HepG2 (cell line): ENCODE measurements around the gene ASAP2. TPM values are rescaled to one million over a fixed set of nuclear protein-coding genes. Genes with fewer than 3 reads are reported as not detected.

Experiments used
- ELF1 ChIP-seq: sonication (generic); formaldehyde crosslinking; IDR thresholded peaks from 2 replicates; pipeline ENCODE4 v1.4.0; 2020; ENCODE audit warnings: missing genetic modification reagents
- EP300 ChIP-seq, 3 experiments: sonication (generic) in 1 of 3; formaldehyde crosslinking in 1 of 3; IDR thresholded peaks; 2 replicates each; pipeline versions ENCODE4 v1.5.1 to v1.6.1; 2011 to 2020; ENCODE audit warnings: low read depth in 2 of 3, low read length in 2 of 3, borderline replicate concordance in 1 of 3, improper control_type of control experiment in 1 of 3, mild to moderate bottlenecking in 1 of 3, missing genetic modification reagents in 1 of 3, moderate library complexity in 1 of 3
- KDM2A ChIP-seq: sonication (generic); formaldehyde crosslinking; IDR thresholded peaks from 2 replicates; pipeline ENCODE4 v1.4.0; 2020; ENCODE audit warnings: low read depth, missing genetic modification reagents, borderline replicate concordance
- MED1 ChIP-seq: sonication (generic); formaldehyde crosslinking; IDR thresholded peaks from 2 replicates; pipeline ENCODE4 v1.4.0; 2020; ENCODE audit warnings: missing genetic modification reagents
- MXD4 ChIP-seq: IDR thresholded peaks from 2 replicates; pipeline ENCODE4 v1.6.1; 2016; ENCODE audit warnings: mild to moderate bottlenecking, missing biosample characterization, missing genetic modification reagents
- NFKB2 ChIP-seq: sonication (generic); formaldehyde crosslinking; IDR thresholded peaks from 2 replicates; pipeline ENCODE4 v1.4.0; 2020; ENCODE audit warnings: missing genetic modification reagents, borderline replicate concordance
- NR2C2 ChIP-seq: sonication (generic); formaldehyde crosslinking; IDR thresholded peaks from 2 replicates; pipeline ENCODE4 v1.4.0; 2020; ENCODE audit warnings: missing genetic modification reagents, mild to moderate bottlenecking, moderate library complexity, borderline replicate concordance
- SMAD3 ChIP-seq: sonication (generic); formaldehyde crosslinking; IDR thresholded peaks from 2 replicates; pipeline ENCODE4 v1.4.0; 2020; ENCODE audit warnings: missing genetic modification reagents
- SP5 ChIP-seq: IDR thresholded peaks from 2 replicates; pipeline ENCODE4 v1.6.1; 2016; ENCODE audit warnings: low read depth, borderline replicate concordance
- TCF7L2 ChIP-seq: IDR thresholded peaks from 2 replicates; pipeline ENCODE4 v1.6.1; 2011; ENCODE audit warnings: mild to moderate bottlenecking, low read depth, low read length, moderate library complexity
- TMF1 ChIP-seq: sonication (generic); formaldehyde crosslinking; IDR thresholded peaks from 2 replicates; pipeline ENCODE4 v1.8.1; 2022; ENCODE audit warnings: low read depth, missing genetic modification reagents
- TOPORS ChIP-seq: sonication (generic); formaldehyde crosslinking; IDR thresholded peaks from 2 replicates; pipeline ENCODE4 v1.8.0; 2023; ENCODE audit warnings: mild to moderate bottlenecking, missing genetic modification reagents
- ZNF143 ChIP-seq: sonication (generic); formaldehyde crosslinking; IDR thresholded peaks from 2 replicates; pipeline ENCODE4 v1.4.0; 2020; ENCODE audit warnings: missing genetic modification reagents
- ZNF234 ChIP-seq: sonication (generic); formaldehyde crosslinking; conservative IDR thresholded peaks from 2 replicates; pipeline ENCODE4 v1.5.1; 2020; ENCODE audit warnings: mild to moderate bottlenecking, missing genetic modification reagents
- ZNF296 ChIP-seq: sonication (generic); formaldehyde crosslinking; conservative IDR thresholded peaks from 2 replicates; pipeline ENCODE4 v1.5.0; 2020; ENCODE audit warnings: mild to moderate bottlenecking, missing genetic modification reagents
- ZNF331 ChIP-seq: sonication (generic); formaldehyde crosslinking; IDR thresholded peaks from 2 replicates; pipeline ENCODE4 v1.4.0; 2020; ENCODE audit warnings: missing genetic modification reagents
- ZNF773 ChIP-seq: sonication (generic); formaldehyde crosslinking; IDR thresholded peaks from 2 replicates; pipeline ENCODE4 v1.4.0; 2020; ENCODE audit warnings: missing genetic modification reagents, borderline replicate concordance
- ZNF839 ChIP-seq: sonication (generic); formaldehyde crosslinking; IDR thresholded peaks from 2 replicates; pipeline ENCODE4 v1.4.0; 2020; ENCODE audit warnings: missing genetic modification reagents, mild to moderate bottlenecking, borderline replicate concordance
- ZNF879 ChIP-seq: sonication (generic); formaldehyde crosslinking; IDR thresholded peaks from 2 replicates; pipeline ENCODE4 v1.8.1; 2023; ENCODE audit warnings: missing genetic modification reagents
- polyA plus RNA-seq, 8 experiments: library from polyadenylated mRNA; depleted of rRNA in 3 of 8; stranded (reverse) in 7 of 8; unstranded in 1 of 8; fragments of >200 nt; fragmentation: Illumina TruSeq in 4 of 8; extraction: Trizol in 4 of 8; gene quantifications; 2 replicates each; pipeline versions ENCODE4 v1.2.1 to v1.2.3, GENCODE V29; 2011 to 2016; ENCODE audit warnings: low read depth in 4 of 8, missing spikeins in 1 of 8, mixed read lengths in 1 of 8; ENCODE audit not compliant: insufficient read depth in 1 of 8
- total RNA-seq, 5 experiments: library from RNA; depleted of rRNA; stranded (reverse); fragments of >200 nt; fragmentation: Illumina TruSeq; extraction: Trizol; gene quantifications; 2 replicates each; pipeline ENCODE4 v1.2.3, GENCODE V29; 2016; ENCODE audit warnings: low read depth in 1 of 5
- TF ChIP-seq, protein P1 (sequence below): sonication (generic); formaldehyde crosslinking; IDR thresholded peaks from 2 replicates; pipeline ENCODE4 v1.4.0; 2020; ENCODE audit warnings: mild to moderate bottlenecking, missing genetic modification reagents
- TF ChIP-seq, protein P2 (sequence below): sonication (generic); formaldehyde crosslinking; IDR thresholded peaks from 2 replicates; pipeline ENCODE4 v1.5.1; 2020; ENCODE audit warnings: mild to moderate bottlenecking, missing genetic modification reagents, moderate library complexity
- TF ChIP-seq, protein P3 (sequence below): sonication (generic); formaldehyde crosslinking; IDR thresholded peaks from 2 replicates; pipeline ENCODE4 v1.4.0; 2020; ENCODE audit warnings: missing genetic modification reagents
- TF ChIP-seq, protein P4 (sequence below): sonication (generic); formaldehyde crosslinking; IDR thresholded peaks from 2 replicates; pipeline ENCODE4 v1.4.0; 2020; ENCODE audit warnings: mild to moderate bottlenecking, missing genetic modification reagents

Gene ASAP2
- total and polyA plus RNA-seq, 2 of the 13 experiments (the other 11 are each of a cell fraction or from before 2014, with no cell fraction given) = 7.3 to 22.3 TPM

DNA sequence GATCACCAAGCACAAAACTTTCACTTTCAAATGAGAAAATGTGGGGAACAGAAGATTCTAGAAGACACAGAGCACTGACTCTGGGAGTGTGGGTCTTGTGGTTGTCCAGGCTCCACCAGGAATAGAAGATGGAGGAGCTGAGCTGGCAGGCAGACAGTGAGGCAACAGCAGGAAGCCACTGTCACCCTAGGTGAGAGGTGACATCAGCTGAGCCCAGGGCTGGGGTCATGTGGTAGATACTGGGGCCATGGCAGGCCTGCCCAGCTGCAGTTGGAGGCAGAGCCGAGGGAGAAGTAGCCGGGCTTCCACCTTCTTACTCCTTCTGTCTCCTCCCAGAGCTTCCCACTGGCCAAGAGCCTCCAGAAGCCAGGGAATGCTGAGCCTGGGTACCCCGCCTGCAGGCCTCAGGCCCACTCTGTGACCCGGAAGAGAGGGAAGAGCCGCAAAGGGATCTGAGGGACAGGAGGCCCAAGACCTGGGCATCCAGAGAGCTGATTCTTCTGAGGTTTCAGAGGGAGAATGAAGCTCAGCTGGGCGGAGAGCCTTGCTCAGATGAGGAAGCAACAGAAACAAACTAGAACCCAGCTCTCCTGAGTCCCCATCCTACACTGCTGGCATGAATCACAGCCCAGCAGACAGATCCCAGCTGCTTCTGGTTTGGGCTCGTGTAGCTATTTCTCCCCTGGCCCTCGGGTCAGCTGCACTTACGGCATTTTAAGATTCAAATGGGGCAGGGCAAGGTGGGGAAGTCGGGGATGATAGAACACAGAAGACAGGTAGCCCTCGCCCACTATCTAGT is 39.8 kb upstream of the ASAP2 start (continued):
- TF ChIP-seq, protein P1, sequence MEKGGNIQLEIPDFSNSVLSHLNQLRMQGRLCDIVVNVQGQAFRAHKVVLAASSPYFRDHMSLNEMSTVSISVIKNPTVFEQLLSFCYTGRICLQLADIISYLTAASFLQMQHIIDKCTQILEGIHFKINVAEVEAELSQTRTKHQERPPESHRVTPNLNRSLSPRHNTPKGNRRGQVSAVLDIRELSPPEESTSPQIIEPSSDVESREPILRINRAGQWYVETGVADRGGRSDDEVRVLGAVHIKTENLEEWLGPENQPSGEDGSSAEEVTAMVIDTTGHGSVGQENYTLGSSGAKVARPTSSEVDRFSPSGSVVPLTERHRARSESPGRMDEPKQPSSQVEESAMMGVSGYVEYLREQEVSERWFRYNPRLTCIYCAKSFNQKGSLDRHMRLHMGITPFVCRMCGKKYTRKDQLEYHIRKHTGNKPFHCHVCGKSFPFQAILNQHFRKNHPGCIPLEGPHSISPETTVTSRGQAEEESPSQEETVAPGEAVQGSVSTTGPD (CRISPR knock-in tag) = no peak
- TF ChIP-seq ZNF234 = no peak
- TF ChIP-seq, protein P2, sequence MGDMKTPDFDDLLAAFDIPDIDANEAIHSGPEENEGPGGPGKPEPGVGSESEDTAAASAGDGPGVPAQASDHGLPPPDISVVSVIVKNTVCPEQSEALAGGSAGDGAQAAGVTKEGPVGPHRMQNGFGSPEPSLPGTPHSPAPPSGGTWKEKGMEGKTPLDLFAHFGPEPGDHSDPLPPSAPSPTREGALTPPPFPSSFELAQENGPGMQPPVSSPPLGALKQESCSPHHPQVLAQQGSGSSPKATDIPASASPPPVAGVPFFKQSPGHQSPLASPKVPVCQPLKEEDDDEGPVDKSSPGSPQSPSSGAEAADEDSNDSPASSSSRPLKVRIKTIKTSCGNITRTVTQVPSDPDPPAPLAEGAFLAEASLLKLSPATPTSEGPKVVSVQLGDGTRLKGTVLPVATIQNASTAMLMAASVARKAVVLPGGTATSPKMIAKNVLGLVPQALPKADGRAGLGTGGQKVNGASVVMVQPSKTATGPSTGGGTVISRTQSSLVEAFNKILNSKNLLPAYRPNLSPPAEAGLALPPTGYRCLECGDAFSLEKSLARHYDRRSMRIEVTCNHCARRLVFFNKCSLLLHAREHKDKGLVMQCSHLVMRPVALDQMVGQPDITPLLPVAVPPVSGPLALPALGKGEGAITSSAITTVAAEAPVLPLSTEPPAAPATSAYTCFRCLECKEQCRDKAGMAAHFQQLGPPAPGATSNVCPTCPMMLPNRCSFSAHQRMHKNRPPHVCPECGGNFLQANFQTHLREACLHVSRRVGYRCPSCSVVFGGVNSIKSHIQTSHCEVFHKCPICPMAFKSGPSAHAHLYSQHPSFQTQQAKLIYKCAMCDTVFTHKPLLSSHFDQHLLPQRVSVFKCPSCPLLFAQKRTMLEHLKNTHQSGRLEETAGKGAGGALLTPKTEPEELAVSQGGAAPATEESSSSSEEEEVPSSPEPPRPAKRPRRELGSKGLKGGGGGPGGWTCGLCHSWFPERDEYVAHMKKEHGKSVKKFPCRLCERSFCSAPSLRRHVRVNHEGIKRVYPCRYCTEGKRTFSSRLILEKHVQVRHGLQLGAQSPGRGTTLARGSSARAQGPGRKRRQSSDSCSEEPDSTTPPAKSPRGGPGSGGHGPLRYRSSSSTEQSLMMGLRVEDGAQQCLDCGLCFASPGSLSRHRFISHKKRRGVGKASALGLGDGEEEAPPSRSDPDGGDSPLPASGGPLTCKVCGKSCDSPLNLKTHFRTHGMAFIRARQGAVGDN (CRISPR knock-in tag) = peak; percentile 82
- peak; percentile 40; the same call in 1 of the 2 replicates for TF ChIP-seq ZNF839 (CRISPR knock-in tag)
- TF ChIP-seq ZNF773 = no peak
- TF ChIP-seq, protein P3, sequence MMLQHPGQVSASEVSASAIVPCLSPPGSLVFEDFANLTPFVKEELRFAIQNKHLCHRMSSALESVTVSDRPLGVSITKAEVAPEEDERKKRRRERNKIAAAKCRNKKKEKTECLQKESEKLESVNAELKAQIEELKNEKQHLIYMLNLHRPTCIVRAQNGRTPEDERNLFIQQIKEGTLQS = peak; percentile 70; the same call in 1 of the 2 replicates
- no peak for TF ChIP-seq ZNF143 (CRISPR knock-in tag)
- TF ChIP-seq TOPORS = no peak
- TF ChIP-seq SP5 = peak; percentile 31; the same call in 1 of the 2 replicates
- TF ChIP-seq, protein P4, sequence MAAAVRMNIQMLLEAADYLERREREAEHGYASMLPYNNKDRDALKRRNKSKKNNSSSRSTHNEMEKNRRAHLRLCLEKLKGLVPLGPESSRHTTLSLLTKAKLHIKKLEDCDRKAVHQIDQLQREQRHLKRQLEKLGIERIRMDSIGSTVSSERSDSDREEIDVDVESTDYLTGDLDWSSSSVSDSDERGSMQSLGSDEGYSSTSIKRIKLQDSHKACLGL (CRISPR knock-in tag) = 0 out of 2 replicates have a peak, but pooled peaks have one; percentile 15
- TF ChIP-seq NFKB2 (CRISPR knock-in tag) = peak; percentile 21; the same call in 1 of the 2 replicates
- TF ChIP-seq TMF1 (CRISPR knock-in tag) = no peak
- 0 out of 2 replicates have a peak, but pooled peaks have one; percentile 25 for TF ChIP-seq MXD4 (CRISPR knock-in tag)
- TF ChIP-seq TCF7L2 = no peak
- TF ChIP-seq ELF1 (CRISPR knock-in tag) = peak; percentile 57; the same call in 1 of the 2 replicates
- peak; percentile 29; the same call in 1 of the 2 replicates for TF ChIP-seq KDM2A (CRISPR knock-in tag)
- TF ChIP-seq NR2C2 (CRISPR knock-in tag) = peak; percentile 62
- TF ChIP-seq MED1 (CRISPR knock-in tag) = 0 out of 2 replicates have a peak, but pooled peaks have one; percentile 38
- TF ChIP-seq EP300 (IDR thresholded peaks at IDR 0.05; ENCODE audit: low read depth in 2 of 2, low read length in 2 of 2) = no peak
- TF ChIP-seq EP300 (CRISPR knock-in tag; IDR thresholded peaks at IDR 0.05; ENCODE audit: borderline replicate concordance) = no peak
- TF ChIP-seq ZNF296 (CRISPR knock-in tag) = no peak
- TF ChIP-seq ZNF331 (CRISPR knock-in tag) = 0 out of 2 replicates have a peak, but pooled peaks have one; percentile 22
- TF ChIP-seq ZNF879 (CRISPR knock-in tag) = no peak
- TF ChIP-seq SMAD3 (CRISPR knock-in tag) = 0 out of 2 replicates have a peak, but pooled peaks have one; percentile 40
